Measurements from ENCODE around the gene ELK3. TPM values are rescaled to one million over a fixed set of nuclear protein-coding genes. Genes with fewer than 3 reads are reported as not detected.
A peak's percentile ranks its signal among the peaks of the same experiment; 100 is the strongest.

The ELK3 gene
- total RNA-seq, 1 experiment from 2014 or later, result 9.4 TPM

GRCh38 chr12:96194971-96195844 lies 1.0 kb downstream of the ELK3 start:
- H3K27ac Mint-ChIP-seq, result peak overlapping the region in 1 of 3 experiments; percentile 12; a peak in 1 of 7 replicates
- no peak overlapping the region for H3T11ph ChIP-seq (ENCODE audit: low read length)
- H2AFZ ChIP-seq (ENCODE audit: low read length), result peak overlapping the region; percentile 26
- no peak overlapping the region for H3K56ac ChIP-seq (ENCODE audit: insufficient read length, low read depth, low read length)
- H3K23me2 ChIP-seq (ENCODE audit: insufficient read length, low read depth, low read length, poor library complexity, severe bottlenecking), result peaks cover 13% of the 10 kb centered on the region
- no peak overlapping the region for H3K18ac ChIP-seq (ENCODE audit: insufficient read length, low read depth, low read length)
- H4K20me1 ChIP-seq (ENCODE audit: control insufficient read depth, insufficient read depth, insufficient read length), result no peaks in the 10 kb centered on the region
- no peak overlapping the region for H2BK12ac ChIP-seq (ENCODE audit: insufficient read length, low read depth, low read length)
- H3K4me1 Mint-ChIP-seq, result peaks cover 11 to 14% of the 10 kb centered on the region in 2 experiments
- WGBS (ENCODE audit: extremely low coverage, insufficient read length, low lambda C conversion rate), result no CpG with 5 or more reads among the region's 44 CpGs
- no peaks in the 10 kb centered on the region for H3K4me1 ChIP-seq (ENCODE audit: insufficient read depth, low read length)
- no peaks in the 10 kb centered on the region for H3K36me3 Mint-ChIP-seq (ENCODE audit: insufficient read depth in 1 of 3, low read depth in 3 of 3)
- H4K91ac ChIP-seq (ENCODE audit: insufficient read length, low read depth, low read length), result no peak overlapping the region
- TF ChIP-seq, protein P1, sequence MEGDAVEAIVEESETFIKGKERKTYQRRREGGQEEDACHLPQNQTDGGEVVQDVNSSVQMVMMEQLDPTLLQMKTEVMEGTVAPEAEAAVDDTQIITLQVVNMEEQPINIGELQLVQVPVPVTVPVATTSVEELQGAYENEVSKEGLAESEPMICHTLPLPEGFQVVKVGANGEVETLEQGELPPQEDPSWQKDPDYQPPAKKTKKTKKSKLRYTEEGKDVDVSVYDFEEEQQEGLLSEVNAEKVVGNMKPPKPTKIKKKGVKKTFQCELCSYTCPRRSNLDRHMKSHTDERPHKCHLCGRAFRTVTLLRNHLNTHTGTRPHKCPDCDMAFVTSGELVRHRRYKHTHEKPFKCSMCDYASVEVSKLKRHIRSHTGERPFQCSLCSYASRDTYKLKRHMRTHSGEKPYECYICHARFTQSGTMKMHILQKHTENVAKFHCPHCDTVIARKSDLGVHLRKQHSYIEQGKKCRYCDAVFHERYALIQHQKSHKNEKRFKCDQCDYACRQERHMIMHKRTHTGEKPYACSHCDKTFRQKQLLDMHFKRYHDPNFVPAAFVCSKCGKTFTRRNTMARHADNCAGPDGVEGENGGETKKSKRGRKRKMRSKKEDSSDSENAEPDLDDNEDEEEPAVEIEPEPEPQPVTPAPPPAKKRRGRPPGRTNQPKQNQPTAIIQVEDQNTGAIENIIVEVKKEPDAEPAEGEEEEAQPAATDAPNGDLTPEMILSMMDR (conservative IDR thresholded peaks at IDR 0.05), result no peak
- no peak overlapping the region for H4K8ac ChIP-seq (replicated peaks; ENCODE audit: insufficient read length, low read depth, low read length)
- H2BK15ac ChIP-seq (ENCODE audit: low read depth, low read length), result no peak overlapping the region
- peaks cover 18% of the 10 kb centered on the region for H3K27me3 Mint-ChIP-seq (ENCODE audit: low read depth)
- no peaks in the 10 kb centered on the region for H3K27me3 ChIP-seq (ENCODE audit: insufficient read depth, low read length)
- no peak overlapping the region for H3K27ac ChIP-seq (ENCODE audit: insufficient read length, low read depth, low read length)
- H2BK120ac ChIP-seq (ENCODE audit: low read depth, low read length, poor library complexity, severe bottlenecking), result no peak overlapping the region
- no peaks in the 10 kb centered on the region; a peak in 1 of 5 replicates for H3K9me3 Mint-ChIP-seq
- H3K4ac ChIP-seq (ENCODE audit: low read depth, low read length), result no peak overlapping the region
- no peak overlapping the region for H2AK5ac ChIP-seq (ENCODE audit: insufficient read length, low read length)
- 0 out of 2 replicates have a peak, but pooled peaks cover 1% of the 10 kb centered on the region for H3K79me2 ChIP-seq (ENCODE audit: insufficient read depth, low read length)
- no peak overlapping the region; the same call in 1 of the 2 replicates for H3K14ac ChIP-seq (ENCODE audit: insufficient read depth, low read length)
- no peaks in the 10 kb centered on the region for H3K9me3 ChIP-seq (ENCODE audit: control insufficient read depth, low read depth, low read length)
- no peaks in the 10 kb centered on the region for H3K79me1 ChIP-seq (ENCODE audit: insufficient read depth, low read depth, low read length, poor library complexity, severe bottlenecking)
- H3K9ac ChIP-seq (ENCODE audit: extremely low read depth, insufficient read length, low read length), result no peak overlapping the region
- H3K4me2 ChIP-seq (ENCODE audit: insufficient read depth, insufficient read length, low read length), result peak overlapping the region; percentile 79
- no peak overlapping the region for H2BK5ac ChIP-seq (ENCODE audit: insufficient read length, low read length)
- peak; percentile 51 for DNase-seq
- H2BK20ac ChIP-seq (ENCODE audit: low read depth, low read length, poor library complexity, severe bottlenecking), result no peak overlapping the region
- H4K5ac ChIP-seq (ENCODE audit: insufficient read length, low read depth, low read length), result no peak overlapping the region
- peak overlapping the region; percentile 72 to 91 for H3K4me3 Mint-ChIP-seq
- no peak overlapping the region for H3K23ac ChIP-seq (ENCODE audit: insufficient read length, low read depth, low read length)

Measured in H9 (cell line).